Coronary artery (tissue), 2 donors: Measurements from ENCODE around the gene FARP2.

Experiments used
- DNase-seq: peaks from one replicate; pipeline ENCODE4 v3.0.0-alpha.2; 2017; ENCODE audit warnings: low spot score
- H3K27ac ChIP-seq, 2 donors: fragments of 200-600 bp; sonication (generic); one replicate each; pipeline ENCODE4 v1.5.1; 2016 to 2019
- H3K4me3 ChIP-seq: fragments of 200-600 bp; sonication (generic); 2 replicates; pipeline ENCODE4 v1.5.1; 2016; ENCODE audit warnings: mild to moderate bottlenecking, moderate library complexity
- TF ChIP-seq, protein P1 (sequence below): fragments of 200-600 bp; sonication (generic); IDR thresholded peaks from one replicate; pipeline ENCODE4 v1.5.1; 2019; ENCODE audit warnings: antibody characterized with exemption

FARP2 gene

DNA sequence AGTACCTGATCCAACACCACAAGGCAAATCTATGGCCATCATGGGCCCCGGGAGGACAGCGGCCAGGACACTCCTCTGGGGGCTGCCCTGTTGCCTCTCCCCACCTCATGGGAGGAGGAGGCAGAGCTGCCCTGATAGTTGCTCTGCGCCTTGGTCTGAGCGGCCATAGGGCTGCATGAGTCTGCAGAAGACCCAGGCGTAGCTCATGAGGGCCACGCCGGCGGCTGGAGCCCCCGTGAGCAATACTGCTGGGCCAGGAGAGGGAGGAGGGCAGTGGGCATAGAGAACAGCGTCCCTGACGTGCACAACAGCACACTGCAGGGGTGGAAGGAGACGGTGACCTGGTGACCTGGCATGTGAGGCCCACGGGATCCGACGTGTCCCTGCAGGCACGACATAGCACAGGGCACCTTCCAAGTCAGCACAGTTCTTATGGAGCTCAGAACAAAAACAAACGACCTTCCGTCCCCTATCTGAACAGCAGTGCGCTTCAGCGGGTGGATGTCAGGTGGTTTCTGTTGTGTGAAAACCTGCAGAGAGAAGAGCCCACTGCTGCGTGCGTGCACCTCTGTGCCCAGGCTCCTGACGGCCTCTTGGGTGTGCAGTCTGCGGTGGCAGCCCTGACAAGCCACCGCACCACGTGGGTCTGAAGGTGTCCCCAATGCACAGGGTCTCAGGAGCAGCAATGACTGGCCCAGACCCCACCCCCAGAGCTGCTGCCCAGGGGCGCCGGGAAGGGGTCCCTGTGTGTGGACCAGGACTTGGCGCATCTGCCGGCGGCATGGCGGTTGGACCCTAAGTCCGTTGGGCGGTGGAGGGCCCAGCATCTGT is 139.3 kb downstream of the FARP2 start:
- DNase-seq: no peak
- H3K4me3 ChIP-seq: no peak overlapping the region
- H3K27ac ChIP-seq: no peak overlapping the region
- TF ChIP-seq, protein P1, sequence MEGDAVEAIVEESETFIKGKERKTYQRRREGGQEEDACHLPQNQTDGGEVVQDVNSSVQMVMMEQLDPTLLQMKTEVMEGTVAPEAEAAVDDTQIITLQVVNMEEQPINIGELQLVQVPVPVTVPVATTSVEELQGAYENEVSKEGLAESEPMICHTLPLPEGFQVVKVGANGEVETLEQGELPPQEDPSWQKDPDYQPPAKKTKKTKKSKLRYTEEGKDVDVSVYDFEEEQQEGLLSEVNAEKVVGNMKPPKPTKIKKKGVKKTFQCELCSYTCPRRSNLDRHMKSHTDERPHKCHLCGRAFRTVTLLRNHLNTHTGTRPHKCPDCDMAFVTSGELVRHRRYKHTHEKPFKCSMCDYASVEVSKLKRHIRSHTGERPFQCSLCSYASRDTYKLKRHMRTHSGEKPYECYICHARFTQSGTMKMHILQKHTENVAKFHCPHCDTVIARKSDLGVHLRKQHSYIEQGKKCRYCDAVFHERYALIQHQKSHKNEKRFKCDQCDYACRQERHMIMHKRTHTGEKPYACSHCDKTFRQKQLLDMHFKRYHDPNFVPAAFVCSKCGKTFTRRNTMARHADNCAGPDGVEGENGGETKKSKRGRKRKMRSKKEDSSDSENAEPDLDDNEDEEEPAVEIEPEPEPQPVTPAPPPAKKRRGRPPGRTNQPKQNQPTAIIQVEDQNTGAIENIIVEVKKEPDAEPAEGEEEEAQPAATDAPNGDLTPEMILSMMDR: no peak

DNA sequence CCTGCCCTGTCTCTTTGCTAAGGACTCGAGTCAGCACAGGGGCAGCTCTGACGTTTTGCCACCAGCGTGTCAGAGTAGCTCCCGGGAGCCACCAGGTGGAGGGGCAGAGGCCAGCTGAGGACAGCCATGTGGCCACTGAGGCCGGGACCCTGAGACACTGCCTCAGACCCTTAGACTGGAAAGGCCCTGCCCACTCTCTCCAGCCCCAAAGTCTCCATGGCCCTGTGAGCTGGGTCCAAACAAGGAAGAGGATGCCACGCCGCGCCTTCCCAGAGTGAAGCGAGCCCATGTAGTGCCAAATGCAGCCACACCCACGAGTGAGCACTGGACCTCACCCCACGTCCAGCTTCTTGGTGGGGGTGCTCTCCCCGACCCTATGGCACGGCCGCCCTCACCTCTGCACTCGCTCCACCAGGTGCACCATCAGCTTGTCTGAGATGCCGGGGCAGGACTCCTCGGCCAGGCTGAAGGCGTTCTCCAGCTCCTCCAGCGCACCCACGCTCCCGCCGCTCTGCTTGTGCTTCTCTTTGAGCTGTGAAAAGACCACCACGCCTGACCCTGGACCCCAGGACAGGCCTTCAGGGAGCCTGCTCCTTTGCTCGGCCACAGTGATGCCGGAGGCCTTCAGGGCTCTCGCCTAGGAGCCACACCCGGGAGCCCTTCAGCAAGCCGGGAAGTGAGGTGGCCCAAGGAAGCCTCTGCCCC is 140.1 kb downstream of the FARP2 start:
- no peak overlapping the region for H3K4me3 ChIP-seq
- H3K27ac ChIP-seq: no peak overlapping the region
- TF ChIP-seq, protein P1: no peak
- no peak for DNase-seq

DNA sequence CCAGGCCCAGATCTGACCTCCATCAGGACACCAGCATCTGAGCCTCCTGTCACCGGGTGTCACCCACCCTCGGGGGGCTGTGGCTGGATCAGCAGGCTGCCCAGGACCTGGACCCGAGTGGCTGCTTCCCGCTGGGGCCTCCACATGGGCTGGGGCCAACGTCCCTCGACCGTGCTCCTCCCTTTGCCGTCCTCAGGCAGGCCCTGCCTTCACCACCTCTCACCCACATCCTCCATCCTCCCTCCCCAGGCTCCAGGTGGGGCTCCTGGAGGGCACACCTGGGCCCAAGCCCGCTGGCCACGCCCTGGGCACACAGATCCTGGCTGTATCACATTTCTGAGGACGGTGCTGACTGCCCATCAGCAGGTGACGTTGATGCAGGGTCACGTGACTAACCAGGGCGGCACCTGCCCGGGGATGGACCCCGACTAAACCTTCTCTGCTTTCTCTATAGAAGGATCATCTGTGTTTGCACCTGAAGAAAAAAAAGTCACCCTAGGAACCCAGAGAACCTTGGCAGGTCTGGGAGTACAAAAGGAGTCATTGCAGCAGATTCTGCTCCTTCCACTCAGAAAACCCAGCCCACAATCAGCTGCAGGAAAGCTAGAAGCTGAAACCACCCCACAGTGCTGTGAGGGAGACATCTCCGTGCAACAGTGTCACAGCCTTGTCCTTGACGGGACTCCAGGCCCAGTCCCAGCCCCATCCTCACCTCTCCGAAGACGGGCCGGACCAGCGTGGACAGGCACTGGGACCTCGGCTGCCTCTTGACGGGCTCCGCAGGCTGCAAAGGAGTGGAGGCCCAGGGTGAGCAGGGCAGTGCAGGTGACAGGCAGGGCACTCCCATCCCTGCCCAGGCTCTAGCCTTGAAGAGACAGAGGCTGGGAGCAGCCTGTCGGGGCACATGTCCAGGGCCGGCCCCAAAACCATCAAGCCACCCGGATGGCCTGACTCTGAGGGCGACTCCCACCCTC is 141.1 kb downstream of the FARP2 start:
- no peak for DNase-seq
- no peak overlapping the region for H3K27ac ChIP-seq
- TF ChIP-seq, protein P1: no peak
- H3K4me3 ChIP-seq: no peak overlapping the region

DNA sequence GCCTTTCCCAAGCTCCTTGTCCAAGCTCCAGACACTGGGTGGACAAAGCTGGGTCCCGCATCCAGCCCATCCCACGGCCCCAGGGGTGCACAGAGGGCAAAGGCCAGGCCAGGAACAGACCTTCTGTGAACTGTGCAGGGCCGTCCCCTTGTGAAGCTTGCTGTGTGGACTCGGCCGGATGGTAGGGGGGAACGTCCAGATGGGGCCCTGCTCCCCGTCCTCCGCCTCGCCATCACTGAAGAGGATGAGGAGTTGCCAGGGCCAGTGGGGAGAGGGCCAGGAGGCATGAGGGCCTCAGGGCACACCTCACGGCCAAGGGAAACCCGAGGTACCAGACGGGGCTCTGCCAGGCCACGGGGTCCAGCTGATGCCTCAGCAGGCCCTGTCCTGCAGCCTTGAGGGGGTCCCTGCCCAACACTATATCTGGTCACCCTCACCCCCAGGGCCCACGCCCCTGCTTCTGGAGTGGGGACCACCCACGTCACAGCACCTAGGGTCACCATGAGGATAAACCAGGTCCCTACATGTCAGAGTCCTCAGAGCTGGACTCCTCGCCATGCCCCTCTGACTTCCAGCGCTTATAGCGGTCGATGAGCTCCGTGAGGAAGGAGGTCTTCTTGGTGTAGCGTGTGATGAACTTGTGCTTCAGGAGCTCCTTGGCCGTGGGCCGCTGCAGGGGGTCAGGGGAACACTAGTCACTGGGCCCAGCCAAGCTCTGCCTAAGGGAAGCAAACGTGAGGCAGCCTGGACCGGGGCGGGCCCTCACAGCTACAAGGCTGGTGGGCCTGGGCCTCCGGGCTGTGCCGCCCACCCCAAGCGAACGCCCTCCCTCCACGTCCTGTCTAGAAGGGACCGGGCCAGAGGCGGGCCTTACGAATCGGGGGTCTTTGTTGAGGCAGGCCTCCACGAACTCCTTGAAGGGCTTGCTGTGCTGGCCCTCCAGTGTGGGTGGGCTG is 142.3 kb downstream of the FARP2 start:
- H3K4me3 ChIP-seq: no peak overlapping the region
- TF ChIP-seq, protein P1: no peak
- H3K27ac ChIP-seq: no peak overlapping the region
- no peak for DNase-seq

DNA sequence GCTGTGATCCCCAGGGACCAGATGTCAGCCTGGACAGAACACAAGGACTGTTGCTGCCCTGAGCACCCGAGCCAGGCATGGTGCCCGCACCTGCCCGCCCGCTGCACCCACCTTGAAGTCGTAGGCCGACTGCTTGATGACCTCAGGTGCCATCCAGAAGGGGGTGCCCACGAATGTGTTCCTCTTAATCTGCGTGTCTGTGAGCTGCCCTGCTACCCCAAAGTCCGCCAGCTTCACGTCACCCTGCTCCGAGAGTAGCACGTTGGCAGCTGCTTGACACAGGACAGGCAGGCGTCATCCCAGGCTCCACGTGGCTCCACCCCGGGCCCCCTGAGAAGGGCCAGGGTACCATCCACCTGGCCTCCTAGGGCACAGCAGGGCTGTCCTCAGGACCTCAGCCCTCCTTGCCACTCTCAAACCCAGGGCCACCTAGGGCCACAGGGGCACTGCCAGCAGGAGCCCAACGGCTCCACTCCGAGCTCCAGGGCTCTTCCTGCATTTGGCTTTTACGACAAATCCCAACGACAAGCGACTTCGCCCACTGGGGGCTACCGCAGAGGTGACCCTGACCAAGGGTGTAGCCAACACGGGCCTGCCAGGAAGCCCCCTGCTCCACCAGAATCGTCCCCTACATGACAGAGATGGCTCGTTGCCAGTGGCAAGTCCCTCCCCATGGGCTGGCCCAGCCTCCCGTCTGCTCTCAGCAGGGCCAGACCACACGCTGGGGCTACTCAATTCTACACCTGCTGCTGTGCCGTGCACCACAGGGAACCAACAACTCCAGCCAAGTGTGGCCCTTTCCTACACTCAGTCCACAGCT is 143.3 kb downstream of the FARP2 start:
- TF ChIP-seq, protein P1: no peak
- no peak for DNase-seq
- Histone ChIP-seq H3K27ac (no peak overlapping the region), H3K4me3 (no peak overlapping the region)
